ENCODE results near the gene GGT7. TPM values are rescaled to one million over a fixed set of nuclear protein-coding genes. Genes with fewer than 3 reads are reported as not detected.

The GGT7 gene, protein sequence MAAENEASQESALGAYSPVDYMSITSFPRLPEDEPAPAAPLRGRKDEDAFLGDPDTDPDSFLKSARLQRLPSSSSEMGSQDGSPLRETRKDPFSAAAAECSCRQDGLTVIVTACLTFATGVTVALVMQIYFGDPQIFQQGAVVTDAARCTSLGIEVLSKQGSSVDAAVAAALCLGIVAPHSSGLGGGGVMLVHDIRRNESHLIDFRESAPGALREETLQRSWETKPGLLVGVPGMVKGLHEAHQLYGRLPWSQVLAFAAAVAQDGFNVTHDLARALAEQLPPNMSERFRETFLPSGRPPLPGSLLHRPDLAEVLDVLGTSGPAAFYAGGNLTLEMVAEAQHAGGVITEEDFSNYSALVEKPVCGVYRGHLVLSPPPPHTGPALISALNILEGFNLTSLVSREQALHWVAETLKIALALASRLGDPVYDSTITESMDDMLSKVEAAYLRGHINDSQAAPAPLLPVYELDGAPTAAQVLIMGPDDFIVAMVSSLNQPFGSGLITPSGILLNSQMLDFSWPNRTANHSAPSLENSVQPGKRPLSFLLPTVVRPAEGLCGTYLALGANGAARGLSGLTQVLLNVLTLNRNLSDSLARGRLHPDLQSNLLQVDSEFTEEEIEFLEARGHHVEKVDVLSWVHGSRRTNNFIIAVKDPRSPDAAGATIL
- total RNA-seq = 10 to 100 TPM; 24.1 to 41.1 (median 37.6) TPM

DNA sequence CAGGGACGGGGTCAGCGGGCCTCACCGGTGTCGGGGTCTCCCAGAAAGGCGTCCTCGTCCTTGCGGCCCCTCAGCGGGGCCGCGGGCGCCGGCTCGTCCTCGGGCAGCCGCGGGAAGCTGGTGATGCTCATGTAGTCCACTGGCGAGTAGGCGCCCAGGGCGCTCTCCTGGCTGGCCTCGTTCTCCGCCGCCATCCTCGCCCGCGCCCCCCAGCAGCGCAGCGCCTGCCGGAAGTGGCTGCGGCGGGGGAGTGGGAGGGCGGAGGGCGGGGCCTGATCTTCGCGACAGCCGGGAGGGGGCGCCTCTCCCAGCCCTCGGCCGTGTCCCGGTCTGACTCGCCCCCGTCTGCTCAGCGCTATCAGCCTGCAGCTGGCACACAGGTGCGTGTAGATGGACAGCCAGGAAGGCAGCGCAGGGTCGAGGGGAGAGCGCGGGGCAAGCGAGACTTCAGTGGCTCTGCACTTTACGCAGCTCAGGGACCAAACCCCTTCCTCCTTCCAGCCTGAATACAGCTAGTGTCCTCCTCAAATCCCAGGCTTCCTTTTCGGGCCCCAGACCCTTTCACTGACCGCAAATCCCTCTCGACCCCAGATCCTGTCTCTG, at the start of gene GGT7:
Gene GGT7 (minus strand): TSS at position 235 of the 603 bp plus-strand sequence. CDS start 41 bp downstream, at position 194.
- Histone ChIP-seq H3K27ac (peak within 1 kb of the TSS; percentile 32 to 62 (median 54)), H3K9me3 (no peaks in the 10 kb centered on the region), H3K27me3 (no peaks in the 10 kb centered on the region), H3K4me1 (peaks cover 14 to 20% of the 10 kb centered on the region in 2 donors), H3K36me3 (no peaks in the 10 kb centered on the region), H3K4me3 (replicated peaks in 1 of 3) (peak within 1 kb of the TSS; percentile 35 to 68 (median 65))
- intact Hi-C loops (cut with DNase I) = loop anchor here (5.0 to 10.0 kb wide), 2 partner anchors 85 to 222 kb away; partner anchors contain the start of genes GSS, MYH7B and TRPC4AP
- peak in 1 of 2 donors; percentile 63 for TF ChIP-seq POLR2A (IDR thresholded peaks at IDR 0.05)
- TF ChIP-seq, protein P1, sequence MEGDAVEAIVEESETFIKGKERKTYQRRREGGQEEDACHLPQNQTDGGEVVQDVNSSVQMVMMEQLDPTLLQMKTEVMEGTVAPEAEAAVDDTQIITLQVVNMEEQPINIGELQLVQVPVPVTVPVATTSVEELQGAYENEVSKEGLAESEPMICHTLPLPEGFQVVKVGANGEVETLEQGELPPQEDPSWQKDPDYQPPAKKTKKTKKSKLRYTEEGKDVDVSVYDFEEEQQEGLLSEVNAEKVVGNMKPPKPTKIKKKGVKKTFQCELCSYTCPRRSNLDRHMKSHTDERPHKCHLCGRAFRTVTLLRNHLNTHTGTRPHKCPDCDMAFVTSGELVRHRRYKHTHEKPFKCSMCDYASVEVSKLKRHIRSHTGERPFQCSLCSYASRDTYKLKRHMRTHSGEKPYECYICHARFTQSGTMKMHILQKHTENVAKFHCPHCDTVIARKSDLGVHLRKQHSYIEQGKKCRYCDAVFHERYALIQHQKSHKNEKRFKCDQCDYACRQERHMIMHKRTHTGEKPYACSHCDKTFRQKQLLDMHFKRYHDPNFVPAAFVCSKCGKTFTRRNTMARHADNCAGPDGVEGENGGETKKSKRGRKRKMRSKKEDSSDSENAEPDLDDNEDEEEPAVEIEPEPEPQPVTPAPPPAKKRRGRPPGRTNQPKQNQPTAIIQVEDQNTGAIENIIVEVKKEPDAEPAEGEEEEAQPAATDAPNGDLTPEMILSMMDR (IDR thresholded peaks at IDR 0.05) = peak in 4 of 6 experiments; percentile 56 to 79 (median 62)
- peak; percentile 85 to 86 for DNase-seq
- WGBS, 2 donors = 0 to 3% methylated on average over 16 to 23 of the region's 52 CpGs

DNA sequence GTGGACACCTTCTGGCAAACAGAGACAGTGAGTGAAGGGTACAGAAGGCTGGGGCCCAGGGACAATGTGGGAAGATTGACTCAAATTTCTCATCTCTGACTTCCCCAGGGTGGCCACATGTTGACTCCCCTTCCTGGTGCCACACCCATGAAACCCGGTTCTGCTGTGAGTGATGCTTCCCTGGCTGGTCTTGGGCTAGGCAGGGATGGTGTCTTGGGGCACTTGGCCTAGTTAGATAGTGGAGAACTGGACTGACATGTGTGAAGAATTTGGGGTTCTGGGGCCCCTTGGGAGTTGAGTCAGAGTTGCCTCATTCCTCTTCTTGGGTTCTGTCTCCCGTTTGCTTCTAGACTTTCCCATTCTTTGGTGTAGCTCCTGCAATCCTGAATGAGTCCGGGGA, 48.8 kb upstream of the GGT7 start:
- Histone ChIP-seq H3K36me3 (peaks cover 3 to 7% of the 10 kb centered on the region in 2 donors), H3K27ac (peak overlapping the region in 1 of 3 donors; percentile 76), H3K4me1 (peaks cover 4 to 14% of the 10 kb centered on the region in 2 donors), H3K4me3 (replicated peaks in 1 of 3) (no peak overlapping the region), H3K9me3 (no peaks in the 10 kb centered on the region), H3K27me3 (no peaks in the 10 kb centered on the region)
- 79 to 86% methylated on average over 3 of the region's 3 CpGs for WGBS, 2 donors
- TF ChIP-seq POLR2A (IDR thresholded peaks at IDR 0.05) = no peak
- TF ChIP-seq, protein P1 (IDR thresholded peaks at IDR 0.05) = no peak
- DNase-seq = no peak
- intact Hi-C loops (cut with DNase I) = no loop called here

DNA sequence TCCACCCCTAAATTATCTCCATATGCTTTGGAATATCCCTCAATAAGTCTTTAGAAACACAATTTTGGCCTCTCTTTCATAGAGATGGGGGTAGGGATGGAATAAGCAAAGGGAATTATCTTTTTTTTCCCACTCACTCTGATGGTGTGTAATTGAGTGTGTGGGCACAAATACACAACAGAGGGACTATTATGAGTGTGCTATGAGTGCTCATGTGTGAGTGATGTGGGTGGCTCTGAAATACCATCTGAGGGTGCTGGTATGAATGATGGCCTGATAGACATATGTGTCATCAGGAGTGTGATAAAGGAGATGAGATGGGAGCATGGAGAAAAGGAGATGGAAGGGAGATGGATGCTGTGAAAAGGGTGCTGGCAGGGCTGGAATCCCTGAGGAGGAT, 47.4 kb upstream of the GGT7 start:
- TF ChIP-seq, protein P1 (IDR thresholded peaks at IDR 0.05) = no peak
- TF ChIP-seq POLR2A (IDR thresholded peaks at IDR 0.05) = no peak
- DNase-seq = no peak
- Histone ChIP-seq H3K27me3 (no peaks in the 10 kb centered on the region), H3K36me3 (peaks cover 0 to 7% of the 10 kb centered on the region in 2 donors), H3K9me3 (no peaks in the 10 kb centered on the region), H3K27ac (no peak overlapping the region), H3K4me3 (replicated peaks in 1 of 3) (no peak overlapping the region), H3K4me1 (peaks cover 4 to 14% of the 10 kb centered on the region in 2 donors)
- intact Hi-C loops (cut with DNase I) = no loop called here

DNA sequence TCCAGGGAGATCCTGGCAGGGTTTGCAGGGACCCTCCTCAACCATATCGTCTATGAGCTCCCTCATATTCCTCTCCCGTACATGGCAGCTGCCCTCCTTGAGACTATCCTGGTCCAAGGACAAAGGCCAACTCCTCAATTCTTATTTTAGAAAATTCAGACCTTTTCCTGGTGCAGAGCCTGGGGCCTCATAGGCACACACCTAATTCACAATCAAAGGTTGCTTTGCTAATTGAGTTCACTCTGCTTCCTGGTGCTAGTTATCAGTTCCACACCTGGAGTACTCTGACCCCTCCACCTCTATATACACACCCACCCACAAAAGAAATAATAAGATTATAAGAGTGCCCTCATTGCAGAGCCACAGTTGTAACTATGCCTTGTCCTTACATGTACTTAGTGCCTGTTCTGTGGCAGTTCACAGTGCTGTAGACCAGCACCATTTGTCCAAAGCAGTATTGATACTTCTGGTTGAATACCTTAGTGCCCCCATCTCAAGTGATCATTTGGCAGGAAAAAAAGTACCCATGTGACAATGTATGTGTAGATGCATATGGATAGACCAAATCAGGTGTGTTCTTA, 44.2 kb upstream of the GGT7 start:
- DNase-seq = no peak
- Histone ChIP-seq H3K4me3 (replicated peaks in 1 of 3) (no peak overlapping the region), H3K27ac (no peak overlapping the region), H3K4me1 (no peaks in the 10 kb centered on the region), H3K9me3 (no peaks in the 10 kb centered on the region), H3K36me3 (no peaks in the 10 kb centered on the region), H3K27me3 (no peaks in the 10 kb centered on the region)
- intact Hi-C loops (cut with DNase I) = no loop called here
- WGBS, 2 donors = 81 to 91% methylated on average over 2 of the region's 2 CpGs
- TF ChIP-seq, protein P1 (IDR thresholded peaks at IDR 0.05) = no peak
- TF ChIP-seq POLR2A (IDR thresholded peaks at IDR 0.05) = no peak
